Lung microvascular endothelial cell (primary cell): ENCODE data around the gene ACADS. TPM values are rescaled to one million over a fixed set of nuclear protein-coding genes. Genes with fewer than 3 reads are reported as not detected.

Experiments used
- total RNA-seq: library from RNA; depleted of rRNA; stranded (reverse); fragments of >200 nt; gene quantifications from 2 replicates; pipeline ENCODE4 v1.2.1, GENCODE V29; 2014

ACADS gene
- total RNA-seq, 1 donor from 2014 or later = 23.0 TPM

Other genes starting within 250 kb of the ACADS start
- 189 and 344 TPM in 2 replicates for gene DYNLL1, start 229.7 kb upstream of the ACADS start, total RNA-seq
- gene COQ5, start 196.7 kb upstream of the ACADS start, total RNA-seq = 19.0 and 21.8 TPM in 2 replicates
- 90.2 and 127 TPM in 2 replicates for gene RNF10, start 191.5 kb upstream of the ACADS start, total RNA-seq
- gene POP5, start 144.4 kb upstream of the ACADS start, total RNA-seq = 19.8 and 23.6 TPM in 2 replicates
- under 0.01 TPM in 1 of 2 replicates, not detected in the other for gene CABP1, start 85.2 kb upstream of the ACADS start, total RNA-seq
- 27.4 and 32.0 TPM in 2 replicates for gene MLEC, start 38.7 kb upstream of the ACADS start, total RNA-seq
- 13.5 and 14.3 TPM in 2 replicates for gene UNC119B, start 15.4 kb upstream of the ACADS start, total RNA-seq
- gene SPPL3, start 178.5 kb downstream of the ACADS start, total RNA-seq = 3.5 and 6.0 TPM in 2 replicates